Measurements from ENCODE around the gene TRIM65.

GRCh38 chr17:75913537-75914210 is 16.9 kb upstream of the TRIM65 start:
- TF ChIP-seq CEBPB (IDR thresholded peaks at IDR 0.05) (no peak), YY1 (IDR thresholded peaks at IDR 0.05; ENCODE audit: low read depth) (no peak)
